ENCODE results near the gene CACNA2D1. TPM values are rescaled to one million over a fixed set of nuclear protein-coding genes. Genes with fewer than 3 reads are reported as not detected.

CACNA2D1 gene
- total RNA-seq, 4 donors from 2014 or later, result 0.30 to 12.8 (median 2.4) TPM

DNA sequence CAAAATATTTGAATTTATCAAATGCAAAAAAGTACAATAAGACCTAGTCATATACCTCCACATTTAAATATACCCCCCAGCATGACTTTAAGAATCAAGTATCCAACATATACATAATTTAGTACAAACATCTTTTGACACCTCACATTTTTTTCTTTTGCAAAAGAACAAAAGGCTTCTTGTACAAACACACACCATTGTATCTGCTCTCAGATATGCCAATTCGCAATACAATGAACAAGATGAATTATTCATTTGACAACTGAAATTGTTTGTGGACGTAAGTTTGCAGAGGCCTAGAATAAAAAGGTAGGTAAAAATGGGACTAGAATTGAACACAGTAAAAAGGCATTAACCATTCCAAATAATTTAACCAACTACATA lies 154.4 kb downstream of the CACNA2D1 start:
- no peaks in the 10 kb centered on the region for H3K27me3 ChIP-seq
- no peaks in the 10 kb centered on the region for H3K36me3 ChIP-seq
- intact Hi-C loops (cut with DNase I), result no loop called here
- 83 to 91% methylated on average over 2 of the region's 2 CpGs for WGBS, 2 donors
- TF ChIP-seq POLR2A (IDR thresholded peaks at IDR 0.05), result no peak
- TF ChIP-seq, protein P1, sequence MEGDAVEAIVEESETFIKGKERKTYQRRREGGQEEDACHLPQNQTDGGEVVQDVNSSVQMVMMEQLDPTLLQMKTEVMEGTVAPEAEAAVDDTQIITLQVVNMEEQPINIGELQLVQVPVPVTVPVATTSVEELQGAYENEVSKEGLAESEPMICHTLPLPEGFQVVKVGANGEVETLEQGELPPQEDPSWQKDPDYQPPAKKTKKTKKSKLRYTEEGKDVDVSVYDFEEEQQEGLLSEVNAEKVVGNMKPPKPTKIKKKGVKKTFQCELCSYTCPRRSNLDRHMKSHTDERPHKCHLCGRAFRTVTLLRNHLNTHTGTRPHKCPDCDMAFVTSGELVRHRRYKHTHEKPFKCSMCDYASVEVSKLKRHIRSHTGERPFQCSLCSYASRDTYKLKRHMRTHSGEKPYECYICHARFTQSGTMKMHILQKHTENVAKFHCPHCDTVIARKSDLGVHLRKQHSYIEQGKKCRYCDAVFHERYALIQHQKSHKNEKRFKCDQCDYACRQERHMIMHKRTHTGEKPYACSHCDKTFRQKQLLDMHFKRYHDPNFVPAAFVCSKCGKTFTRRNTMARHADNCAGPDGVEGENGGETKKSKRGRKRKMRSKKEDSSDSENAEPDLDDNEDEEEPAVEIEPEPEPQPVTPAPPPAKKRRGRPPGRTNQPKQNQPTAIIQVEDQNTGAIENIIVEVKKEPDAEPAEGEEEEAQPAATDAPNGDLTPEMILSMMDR (IDR thresholded peaks at IDR 0.05), result no peak
- no peaks in the 10 kb centered on the region for H3K4me1 ChIP-seq
- no peak for DNase-seq
- no peak overlapping the region for H3K4me3 ChIP-seq
- no peaks in the 10 kb centered on the region for H3K9me3 ChIP-seq
- no peak overlapping the region for H3K27ac ChIP-seq

DNA sequence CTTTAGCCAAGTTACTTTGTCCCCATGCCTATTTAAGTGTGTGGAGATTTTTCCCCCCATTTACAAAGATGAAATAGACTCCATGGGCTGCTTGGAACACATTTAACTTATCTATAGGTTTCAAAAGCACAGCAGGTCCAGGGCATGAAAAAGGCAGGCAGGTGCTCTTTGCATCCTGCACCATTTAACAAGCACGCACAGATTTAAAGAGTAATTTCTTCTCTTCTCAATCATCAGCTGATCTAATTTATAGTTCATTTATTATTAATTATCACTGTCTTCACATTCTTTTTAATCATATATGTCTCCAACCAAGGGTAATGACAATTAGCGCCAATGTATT lies 156.8 kb downstream of the CACNA2D1 start:
- WGBS, 2 donors, result 79 to 94% methylated on average over 2 of the region's 2 CpGs
- Histone ChIP-seq H3K36me3 (no peaks in the 10 kb centered on the region), H3K27ac (no peak overlapping the region), H3K9me3 (no peaks in the 10 kb centered on the region), H3K4me1 (no peaks in the 10 kb centered on the region), H3K4me3 (no peak overlapping the region), H3K27me3 (no peaks in the 10 kb centered on the region)
- TF ChIP-seq, protein P1 (IDR thresholded peaks at IDR 0.05), result no peak
- no peak for TF ChIP-seq POLR2A (IDR thresholded peaks at IDR 0.05)
- intact Hi-C loops (cut with DNase I), result no loop called here
- DNase-seq, result no peak

DNA sequence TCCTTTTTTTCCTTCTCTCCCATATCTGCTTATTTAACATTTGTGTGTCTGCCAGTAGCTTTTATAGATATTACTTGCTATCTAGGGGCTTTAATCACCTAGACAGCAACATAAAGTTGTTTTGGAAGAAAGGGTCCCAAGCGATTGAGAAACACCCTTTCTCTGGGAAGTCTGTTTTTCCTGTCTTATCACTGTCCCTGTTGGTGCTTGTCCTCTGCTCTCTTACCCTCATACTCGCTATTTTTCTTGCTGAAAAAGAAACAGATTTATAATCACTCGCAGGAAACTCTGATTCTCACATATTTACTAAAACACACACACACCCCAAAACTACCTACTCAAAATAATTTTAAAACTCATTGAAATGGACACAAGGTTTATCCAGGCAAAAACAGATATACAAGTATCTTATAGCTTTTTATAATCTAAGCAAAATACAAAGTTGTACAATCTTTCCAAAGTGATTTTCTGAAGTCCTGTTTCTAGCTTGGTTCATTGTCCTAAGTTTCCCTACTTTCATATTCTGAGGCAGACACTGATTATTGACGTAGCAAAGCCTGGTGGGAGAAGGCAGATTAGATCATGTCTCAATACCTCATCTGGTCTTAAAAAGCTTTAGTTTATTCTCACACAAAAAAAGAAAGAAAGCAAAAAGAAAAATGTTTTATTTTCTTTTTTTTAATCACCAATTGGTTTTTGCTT lies 157.3 kb downstream of the CACNA2D1 start:
- Histone ChIP-seq H3K36me3 (no peaks in the 10 kb centered on the region), H3K27me3 (no peaks in the 10 kb centered on the region), H3K4me1 (no peaks in the 10 kb centered on the region), H3K4me3 (no peak overlapping the region), H3K9me3 (no peaks in the 10 kb centered on the region), H3K27ac (no peak overlapping the region)
- TF ChIP-seq, protein P1 (IDR thresholded peaks at IDR 0.05), result no peak
- no peak for TF ChIP-seq POLR2A (IDR thresholded peaks at IDR 0.05)
- WGBS, 2 donors, result 59 to 69% methylated on average over 4 of the region's 4 CpGs
- intact Hi-C loops (cut with DNase I), result no loop called here
- DNase-seq, result no peak

GRCh38 chr7:82284936-82285519 lies 158.5 kb downstream of the CACNA2D1 start:
- no peaks in the 10 kb centered on the region for H3K4me1 ChIP-seq
- H3K4me3 ChIP-seq, result no peak overlapping the region
- no peak for DNase-seq
- H3K9me3 ChIP-seq, result no peaks in the 10 kb centered on the region
- TF ChIP-seq POLR2A (IDR thresholded peaks at IDR 0.05), result no peak
- TF ChIP-seq, protein P1 (IDR thresholded peaks at IDR 0.05), result no peak
- 77 to 91% methylated on average over 6 of the region's 6 CpGs for WGBS, 2 donors
- H3K36me3 ChIP-seq, result no peaks in the 10 kb centered on the region
- no peaks in the 10 kb centered on the region for H3K27me3 ChIP-seq
- H3K27ac ChIP-seq, result no peak overlapping the region
- intact Hi-C loops (cut with DNase I), result no loop called here

DNA sequence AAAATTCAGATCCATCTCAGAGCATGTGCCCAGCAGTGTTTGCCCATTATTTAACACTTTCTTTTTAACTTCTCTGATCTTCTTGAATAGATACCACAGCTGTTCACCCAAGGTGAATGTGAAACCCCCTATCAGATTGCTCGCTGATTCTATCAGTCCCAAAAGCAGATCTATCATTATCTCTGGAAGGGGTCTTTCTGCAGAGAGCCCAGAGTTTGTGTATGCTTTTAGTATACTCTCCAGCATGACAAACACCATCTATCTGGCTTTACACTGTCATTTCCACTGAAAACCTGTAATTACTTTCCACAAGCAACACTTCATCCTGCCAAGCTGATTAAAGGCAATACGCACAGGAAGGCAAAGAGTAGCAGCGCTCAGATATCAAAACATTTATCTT lies 168.2 kb downstream of the CACNA2D1 start:
- intact Hi-C loops (cut with DNase I), result no loop called here
- H3K27ac ChIP-seq, result no peak overlapping the region
- no peaks in the 10 kb centered on the region for H3K9me3 ChIP-seq
- TF ChIP-seq, protein P1 (IDR thresholded peaks at IDR 0.05), result no peak
- TF ChIP-seq POLR2A (IDR thresholded peaks at IDR 0.05), result no peak
- no peak overlapping the region for H3K4me3 ChIP-seq
- WGBS, 2 donors, result 69 to 89% methylated on average over 3 of the region's 3 CpGs
- H3K4me1 ChIP-seq, result no peaks in the 10 kb centered on the region
- no peaks in the 10 kb centered on the region for H3K36me3 ChIP-seq
- DNase-seq, result no peak
- no peaks in the 10 kb centered on the region for H3K27me3 ChIP-seq
